LNCAP (cell line): ENCODE measurements around the gene DNAAF8.

Experiments
- CTCF ChIP-seq: fragments of 450-650 bp; IDR thresholded peaks from 2 replicates; pipeline ENCODE4 v1.5.1; 2017; ENCODE audit warnings: mild to moderate bottlenecking

Gene DNAAF8

GRCh38 chr16:4703906-4704305 lies 30.4 kb upstream of the DNAAF8 start:
- no peak for TF ChIP-seq CTCF

DNA sequence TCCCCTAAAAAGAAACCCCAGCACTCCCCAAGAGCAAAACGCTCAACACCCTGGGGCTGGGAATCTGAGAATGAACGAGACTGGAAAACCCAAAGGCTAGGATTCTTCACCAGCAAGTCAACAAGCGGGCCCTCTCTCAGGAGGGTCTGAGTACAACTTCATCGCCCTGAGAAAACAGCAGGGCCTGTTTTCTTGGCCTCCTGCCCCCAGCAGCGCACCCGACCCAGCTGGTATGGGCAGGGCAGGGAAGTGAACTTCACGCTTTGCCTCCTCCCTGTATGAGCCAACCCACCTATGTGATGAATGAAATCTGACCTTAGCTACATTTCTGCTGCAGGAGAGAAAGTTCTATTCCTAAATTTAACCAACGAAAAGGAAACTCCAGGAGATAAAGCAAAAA lies 29.8 kb upstream of the DNAAF8 start:
- no peak for TF ChIP-seq CTCF

DNA sequence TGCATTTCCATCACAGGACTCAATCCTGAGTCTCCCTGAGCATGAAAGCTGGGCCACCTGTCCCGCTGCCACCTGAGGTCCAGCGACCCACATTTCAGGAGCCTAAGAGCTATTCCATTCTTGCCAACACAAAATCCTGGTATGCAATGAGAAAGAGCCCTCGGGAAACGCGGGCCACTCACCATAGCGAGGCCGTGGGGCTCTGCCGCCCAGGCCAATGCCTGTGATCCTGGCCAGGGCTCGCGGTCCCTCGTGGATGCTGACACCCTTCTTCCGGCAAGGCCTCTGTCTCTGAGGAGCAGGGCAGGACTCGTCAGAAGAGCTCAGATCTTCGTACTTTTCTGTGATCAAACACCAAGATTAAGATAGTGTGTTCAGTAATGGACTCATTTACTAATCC lies 29.4 kb upstream of the DNAAF8 start:
- TF ChIP-seq CTCF = no peak

GRCh38 chr16:4706871-4707270 lies 27.5 kb upstream of the DNAAF8 start:
- no peak for TF ChIP-seq CTCF

GRCh38 chr16:4709481-4709880 lies 24.9 kb upstream of the DNAAF8 start:
- TF ChIP-seq CTCF = no peak

- TF ChIP-seq CTCF = no peak
Measured at GRCh38 chr16:4713663-4714501, 20.5 kb upstream of the DNAAF8 start.

GRCh38 chr16:4714996-4715395 lies 19.3 kb upstream of the DNAAF8 start:
- no peak for TF ChIP-seq CTCF

- no peak for TF ChIP-seq CTCF
Measured at GRCh38 chr16:4718466-4718865, 15.9 kb upstream of the DNAAF8 start.
